Pulmonary artery endothelial cell (primary cell): ENCODE results near the gene KY. TPM values are rescaled to one million over a fixed set of nuclear protein-coding genes. Genes with fewer than 3 reads are reported as not detected.
"Not testable (repeated sequence)": the region's sequence is repeated elsewhere in the genome, so short reads cannot be mapped to it uniquely, and the experiment has no call there.

Experiments
- DNase-seq: peaks from one replicate; pipeline ENCODE4 v3.0.0-alpha.2; 2011; ENCODE audit warnings: low read depth, low spot score
- total RNA-seq: library from RNA; depleted of rRNA; stranded (reverse); fragments of >200 nt; gene quantifications from 2 replicates; pipeline ENCODE4 v1.2.3, GENCODE V29; 2014

The KY gene
- total RNA-seq, 1 donor from 2014 or later: not detected

DNA sequence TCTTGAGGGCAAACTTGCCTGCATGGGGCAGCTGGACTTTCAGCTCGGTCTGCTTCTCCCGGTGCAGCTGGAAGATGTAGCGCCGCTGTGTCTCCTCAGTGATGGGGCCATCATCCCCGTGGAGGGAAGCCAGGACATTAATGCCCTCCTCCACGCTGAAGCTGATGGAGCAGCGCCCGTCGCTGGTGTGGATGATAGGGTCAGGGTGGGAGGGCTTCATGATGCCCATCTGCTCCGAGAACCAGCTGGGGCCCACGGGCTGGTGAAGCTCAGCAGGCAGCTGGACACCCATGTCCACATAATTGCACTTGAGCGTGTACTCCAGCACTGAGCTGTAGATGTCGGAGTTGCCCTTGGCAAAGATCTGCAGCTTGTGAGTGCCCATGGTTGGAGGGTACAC lies 46.9 kb downstream of the KY start:
- no peak for DNase-seq

DNA sequence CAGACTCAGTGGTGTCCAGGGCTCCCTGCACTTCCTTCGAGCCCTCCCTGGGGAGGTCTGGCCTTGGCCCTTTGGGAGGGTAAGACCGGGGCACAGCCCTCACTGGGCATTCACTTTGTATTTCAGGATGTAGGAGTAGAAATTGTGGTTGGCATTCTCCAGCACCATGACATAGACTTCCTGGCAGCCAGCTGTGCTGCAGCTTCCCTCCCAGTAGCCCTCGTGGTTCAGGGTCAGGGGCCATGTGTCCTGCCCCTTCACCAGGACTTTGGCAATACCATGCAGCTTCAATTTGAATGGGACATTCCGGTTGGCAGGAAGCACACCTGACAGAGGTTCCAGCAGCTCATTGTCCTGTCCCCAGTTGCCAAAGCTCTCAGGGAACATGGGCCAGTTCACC lies 47.3 kb downstream of the KY start:
- no peak for DNase-seq

DNA sequence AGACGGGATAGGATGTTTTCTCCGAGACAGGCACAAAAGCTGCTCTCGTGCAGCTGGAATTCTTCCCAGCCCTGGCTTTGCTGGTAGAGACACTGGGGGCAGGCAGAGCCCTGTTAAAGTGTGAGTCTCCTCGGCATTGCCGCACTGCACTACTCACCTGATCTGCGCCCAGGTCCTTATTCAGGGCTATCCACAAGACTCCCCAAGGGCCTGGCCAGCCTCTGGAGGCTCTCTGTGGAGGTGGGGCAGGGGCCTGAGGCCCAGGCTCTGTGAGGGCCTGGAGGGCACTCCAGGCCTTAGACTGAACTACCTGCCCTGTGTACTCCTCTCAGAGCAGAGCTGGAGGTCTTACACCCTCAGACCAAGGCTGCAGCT lies 48.4 kb downstream of the KY start:
- DNase-seq: no peak

GRCh38 chr3:134601539-134602439 lies 49.0 kb downstream of the KY start:
- DNase-seq: peak; percentile 29

GRCh38 chr3:134600685-134601463 lies 49.9 kb downstream of the KY start:
- DNase-seq: no peak

DNA sequence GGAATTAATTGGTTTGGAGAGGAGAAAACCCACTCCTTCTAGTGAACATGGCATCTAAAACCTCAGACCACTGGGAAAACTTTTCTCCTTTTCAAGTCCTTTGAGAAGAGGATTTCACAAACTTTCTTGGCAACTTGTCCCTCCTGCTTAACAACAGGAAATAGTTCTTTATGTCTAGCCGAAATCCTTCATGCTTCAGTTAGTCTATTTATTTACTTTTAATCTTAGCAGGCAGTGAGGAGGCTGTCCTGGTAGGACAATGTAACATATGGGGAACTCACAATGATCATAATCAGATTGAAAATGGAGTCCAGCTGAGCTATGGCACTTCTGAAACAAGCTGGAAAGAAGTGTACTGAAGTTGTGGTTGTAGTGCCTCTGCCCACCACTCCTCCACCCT lies 50.6 kb downstream of the KY start:
- DNase-seq: no peak

- DNase-seq: no peak
Observed at GRCh38 chr3:134598763-134599545, 51.9 kb downstream of the KY start.

- no peak for DNase-seq
Observed at GRCh38 chr3:134597390-134597970, 53.3 kb downstream of the KY start.

DNA sequence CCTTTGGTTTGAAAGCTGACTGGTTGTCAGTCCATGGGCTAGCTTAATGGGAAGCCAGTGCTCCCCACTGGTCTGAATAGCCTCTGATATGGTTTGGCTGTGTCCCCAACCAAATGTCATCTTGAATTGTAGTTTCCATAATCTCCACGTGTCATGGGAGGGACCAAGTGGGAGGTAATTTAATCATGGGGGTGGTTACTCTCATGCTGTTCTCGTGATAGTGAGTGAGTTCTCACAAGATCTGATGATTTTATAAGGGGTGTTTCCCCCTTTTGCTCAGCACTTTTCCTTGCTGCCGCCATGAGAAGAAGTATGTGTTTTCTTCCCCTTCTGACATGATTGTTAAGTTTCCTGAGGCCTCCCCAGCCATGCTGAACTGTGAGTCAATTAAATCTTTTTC lies 55.8 kb downstream of the KY start:
- not testable (repeated sequence) for DNase-seq

DNA sequence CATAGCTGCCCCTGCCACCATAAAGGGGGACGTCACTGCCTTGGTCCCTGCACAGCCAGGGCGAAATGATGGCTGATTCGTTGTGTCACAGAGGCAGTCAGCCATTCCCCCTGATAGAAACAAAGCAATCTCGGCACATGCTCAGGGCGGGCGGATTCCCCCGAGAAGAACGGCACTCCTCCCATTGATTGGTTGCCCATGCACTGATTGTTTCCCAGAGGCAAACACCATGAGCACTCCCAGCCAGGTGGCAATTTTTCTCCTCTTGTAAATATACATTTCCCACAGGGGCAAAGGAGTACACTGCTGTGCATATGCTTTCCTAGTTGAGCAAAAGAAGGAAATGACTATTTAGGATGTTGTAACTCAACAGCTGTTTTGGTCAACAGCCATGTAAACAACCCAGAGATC lies 56.5 kb downstream of the KY start:
- no peak for DNase-seq

GRCh38 chr3:134592806-134593205 lies 58.0 kb downstream of the KY start:
- no peak for DNase-seq

DNA sequence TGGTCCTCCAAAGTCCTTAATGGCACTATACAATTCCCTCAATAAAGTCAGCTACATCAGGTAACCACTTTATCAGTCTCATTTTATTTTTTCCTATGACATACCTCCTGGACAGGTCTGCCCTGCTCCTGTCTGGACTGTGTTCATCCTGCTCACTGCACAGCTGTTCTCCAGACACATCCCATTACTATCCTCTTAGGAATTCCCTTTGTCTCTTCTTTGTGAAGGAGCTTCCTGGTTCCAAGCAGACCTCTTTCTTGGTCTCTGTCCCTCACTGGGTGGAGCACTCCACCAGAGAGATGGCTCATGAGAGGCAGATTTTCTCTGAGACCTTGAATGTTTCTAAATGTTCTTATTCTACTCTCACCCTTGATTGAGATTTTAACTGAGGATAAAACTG lies 60.1 kb downstream of the KY start:
- no peak for DNase-seq

GRCh38 chr3:134579141-134579665 lies 71.6 kb downstream of the KY start:
- DNase-seq: no peak

- DNase-seq: no peak
Observed at GRCh38 chr3:134576831-134577230, 74.0 kb downstream of the KY start.

GRCh38 chr3:134576426-134576825 lies 74.4 kb downstream of the KY start:
- DNase-seq: no peak

- DNase-seq: not testable (repeated sequence)
Observed at GRCh38 chr3:134569899-134570298, 80.9 kb downstream of the KY start.

DNA sequence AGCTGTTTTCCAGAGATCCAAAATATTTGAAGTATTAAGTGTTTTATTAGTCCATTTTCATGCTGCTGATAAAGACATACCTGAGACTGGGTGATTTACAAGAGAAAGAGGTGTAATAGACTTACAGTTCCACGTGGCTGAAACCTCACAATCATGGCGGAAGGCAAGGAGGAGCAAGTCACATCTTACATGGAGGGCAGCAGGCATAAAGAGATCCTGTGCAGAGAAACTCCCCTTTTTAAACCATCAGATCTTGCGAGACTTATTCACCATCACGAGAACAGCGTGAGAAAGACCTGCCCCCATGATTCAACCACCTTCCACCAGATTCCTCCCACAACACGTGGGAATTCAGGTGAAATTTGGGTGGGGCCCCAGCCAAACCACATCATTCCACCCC lies 82.0 kb downstream of the KY start:
- DNase-seq: no peak

DNA sequence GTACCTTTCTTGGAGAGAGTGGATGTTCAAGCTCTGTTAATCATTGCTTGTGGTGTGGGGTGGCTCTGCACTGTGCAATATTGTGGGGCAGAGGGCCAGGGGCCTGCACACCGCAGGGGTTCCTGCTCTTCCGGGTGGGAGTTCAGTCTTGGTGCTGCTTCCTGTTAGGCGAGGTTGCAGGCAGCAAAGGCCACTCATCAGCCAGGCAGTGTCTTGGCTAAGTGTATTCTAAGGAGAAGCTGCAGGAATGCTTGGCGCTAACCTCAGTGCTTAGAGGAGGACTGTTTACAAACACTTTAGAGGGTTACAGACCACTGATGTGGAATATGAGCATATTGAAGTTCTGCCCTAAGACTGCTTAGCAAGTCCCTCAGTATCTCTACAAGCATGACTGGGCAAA lies 83.2 kb downstream of the KY start:
- no peak for DNase-seq

DNA sequence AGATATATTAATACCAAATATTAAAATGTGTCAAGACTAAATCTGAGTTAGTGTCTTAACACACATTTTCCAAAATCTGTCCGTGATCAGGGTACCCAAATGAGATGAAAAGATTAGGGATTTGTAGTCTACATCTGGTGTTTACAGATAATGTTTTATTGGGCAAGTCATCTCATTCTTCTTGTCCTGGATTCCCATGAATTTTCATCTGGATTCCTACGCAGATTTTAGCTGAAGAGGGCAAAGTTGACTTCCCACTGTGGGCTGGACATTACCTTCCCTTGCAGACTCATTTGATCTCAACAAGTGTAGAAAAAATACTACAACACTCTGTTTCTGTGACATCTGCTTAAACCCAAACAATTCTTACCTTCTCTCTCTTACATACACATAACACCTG lies 85.8 kb downstream of the KY start:
- no peak for DNase-seq

- no peak for DNase-seq
Observed at GRCh38 chr3:134563601-134564000, 87.2 kb downstream of the KY start.

GRCh38 chr3:134562055-134562454 lies 88.8 kb downstream of the KY start:
- no peak for DNase-seq
